ENCODE measurements around the gene PNPLA6.
"Not testable (repeated sequence)": the region's sequence is repeated elsewhere in the genome, so short reads cannot be mapped to it uniquely, and the experiment has no call there.

PNPLA6 gene

GRCh38 chr19:7533925-7534480 lies 1.5 kb upstream of the PNPLA6 start:
- DNase-seq: peak; percentile 88

- peak; percentile 59 for DNase-seq
These were observed 928 bp upstream of the PNPLA6 start for GRCh38 chr19:7534531-7535046.

- no peak for DNase-seq
These were observed 630 bp downstream of the PNPLA6 start for GRCh38 chr19:7535998-7536695.

GRCh38 chr19:7538990-7539389 lies 3.5 kb downstream of the PNPLA6 start:
- DNase-seq: not testable (repeated sequence)

GRCh38 chr19:7539827-7540425 lies 4.4 kb downstream of the PNPLA6 start:
- no peak for DNase-seq

- peak; percentile 69 for DNase-seq
These were observed 5.4 kb downstream of the PNPLA6 start for GRCh38 chr19:7540761-7541474.

- DNase-seq: no peak
These were observed 5.9 kb downstream of the PNPLA6 start for GRCh38 chr19:7541475-7541824.

- no peak for DNase-seq
These were observed 6.4 kb downstream of the PNPLA6 start for GRCh38 chr19:7541828-7542443.

- DNase-seq: no peak
These were observed 7.2 kb downstream of the PNPLA6 start for GRCh38 chr19:7542556-7543348.

- no peak for DNase-seq
These were observed 9.1 kb downstream of the PNPLA6 start for GRCh38 chr19:7544626-7545025.

GRCh38 chr19:7545300-7545699 lies 9.8 kb downstream of the PNPLA6 start:
- DNase-seq: no peak

- no peak for DNase-seq
These were observed 10.4 kb downstream of the PNPLA6 start for GRCh38 chr19:7545904-7546303.

GRCh38 chr19:7547159-7547558 lies 11.6 kb downstream of the PNPLA6 start:
- DNase-seq: no peak

GRCh38 chr19:7549429-7550148 lies 14.1 kb downstream of the PNPLA6 start:
- DNase-seq: no peak

GRCh38 chr19:7550169-7550770 lies 14.8 kb downstream of the PNPLA6 start:
- DNase-seq: no peak

- DNase-seq: peak; percentile 66
These were observed 15.7 kb downstream of the PNPLA6 start for GRCh38 chr19:7550987-7551761.

GRCh38 chr19:7552781-7553180 lies 17.3 kb downstream of the PNPLA6 start:
- DNase-seq: no peak

- no peak for DNase-seq
These were observed 19.0 kb downstream of the PNPLA6 start for GRCh38 chr19:7554565-7554964.

- DNase-seq: peak; percentile 67
These were observed 19.7 kb downstream of the PNPLA6 start for GRCh38 chr19:7554990-7555864.
